Measurements from ENCODE around the gene CRYL1.

Gene CRYL1

DNA sequence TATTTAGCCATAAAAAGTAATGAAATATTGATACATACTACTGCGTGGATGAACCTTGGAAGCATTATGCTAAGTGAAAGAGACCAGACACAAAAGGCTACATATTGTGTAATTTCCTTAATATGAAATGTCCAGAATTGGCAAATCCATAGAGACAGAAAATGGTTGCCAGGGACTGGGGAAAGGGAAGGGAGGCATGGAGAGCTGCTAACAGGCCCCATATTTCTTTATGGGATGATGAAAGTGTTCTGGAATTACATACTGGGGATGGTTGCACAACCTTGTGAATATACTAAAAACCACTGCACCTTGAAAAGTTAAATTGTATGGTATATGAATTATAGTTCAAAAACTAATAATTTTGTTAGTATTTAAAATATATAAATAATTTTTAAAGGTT lies 44.9 kb upstream of the CRYL1 start:
- no peaks in the 10 kb centered on the region for H3K27me3 ChIP-seq (ENCODE audit: insufficient read depth, poor library complexity, severe bottlenecking)
- peaks cover under 1% of the 10 kb centered on the region for H3K9me3 ChIP-seq (ENCODE audit: severe bottlenecking)
- H3K4me1 ChIP-seq (ENCODE audit: insufficient read depth, poor library complexity, severe bottlenecking): no peaks in the 10 kb centered on the region
- ATAC-seq (ENCODE audit: low read depth) (no peak), DNase-seq (ENCODE audit: low spot score) (no peak)
- H3K36me3 ChIP-seq (ENCODE audit: low read depth): peaks cover 3% of the 10 kb centered on the region; the same call in 1 of the 2 replicates
- no peak overlapping the region for H3K27ac ChIP-seq (ENCODE audit: poor library complexity, severe bottlenecking)
- TF ChIP-seq, protein P1, sequence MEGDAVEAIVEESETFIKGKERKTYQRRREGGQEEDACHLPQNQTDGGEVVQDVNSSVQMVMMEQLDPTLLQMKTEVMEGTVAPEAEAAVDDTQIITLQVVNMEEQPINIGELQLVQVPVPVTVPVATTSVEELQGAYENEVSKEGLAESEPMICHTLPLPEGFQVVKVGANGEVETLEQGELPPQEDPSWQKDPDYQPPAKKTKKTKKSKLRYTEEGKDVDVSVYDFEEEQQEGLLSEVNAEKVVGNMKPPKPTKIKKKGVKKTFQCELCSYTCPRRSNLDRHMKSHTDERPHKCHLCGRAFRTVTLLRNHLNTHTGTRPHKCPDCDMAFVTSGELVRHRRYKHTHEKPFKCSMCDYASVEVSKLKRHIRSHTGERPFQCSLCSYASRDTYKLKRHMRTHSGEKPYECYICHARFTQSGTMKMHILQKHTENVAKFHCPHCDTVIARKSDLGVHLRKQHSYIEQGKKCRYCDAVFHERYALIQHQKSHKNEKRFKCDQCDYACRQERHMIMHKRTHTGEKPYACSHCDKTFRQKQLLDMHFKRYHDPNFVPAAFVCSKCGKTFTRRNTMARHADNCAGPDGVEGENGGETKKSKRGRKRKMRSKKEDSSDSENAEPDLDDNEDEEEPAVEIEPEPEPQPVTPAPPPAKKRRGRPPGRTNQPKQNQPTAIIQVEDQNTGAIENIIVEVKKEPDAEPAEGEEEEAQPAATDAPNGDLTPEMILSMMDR (IDR thresholded peaks at IDR 0.05; ENCODE audit: poor library complexity, severe bottlenecking): no peak
- H3K4me3 ChIP-seq (ENCODE audit: severe bottlenecking): no peak overlapping the region

DNA sequence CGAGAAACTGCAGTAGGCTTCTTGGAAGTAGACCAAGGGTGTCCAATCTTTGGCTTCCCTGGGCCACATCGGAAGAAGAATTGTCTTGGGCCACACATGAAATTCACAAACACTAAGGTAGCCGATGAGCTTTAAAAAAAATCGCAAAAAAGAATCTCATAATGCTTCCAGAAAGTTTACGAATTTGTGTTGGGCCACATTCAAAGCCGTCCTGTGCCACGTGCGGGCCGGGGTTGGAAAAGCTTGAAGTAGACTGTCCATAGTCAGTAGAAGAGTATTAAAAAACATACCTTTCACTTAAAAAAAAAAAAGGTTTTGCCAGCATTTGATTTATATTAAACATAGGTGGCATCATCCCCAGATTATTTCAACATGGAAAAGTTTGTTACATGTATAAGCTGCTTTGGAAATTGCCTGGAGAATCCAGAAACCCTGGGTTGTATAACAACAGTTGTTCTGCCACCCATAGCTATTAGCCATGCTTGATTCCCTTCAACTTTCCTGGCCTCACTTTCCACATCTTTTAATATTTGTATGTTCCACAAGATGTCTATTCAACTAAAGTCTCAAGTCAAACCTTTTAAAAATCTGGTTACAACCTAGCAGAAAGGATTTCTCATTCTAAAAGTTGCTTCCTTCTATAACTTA lies 42.3 kb upstream of the CRYL1 start:
- H3K27me3 ChIP-seq (ENCODE audit: insufficient read depth, poor library complexity, severe bottlenecking): no peaks in the 10 kb centered on the region
- peak overlapping the region; percentile 91 for H3K4me3 ChIP-seq (ENCODE audit: severe bottlenecking)
- ATAC-seq (ENCODE audit: low read depth) (no peak), DNase-seq (ENCODE audit: low spot score) (no peak)
- H3K36me3 ChIP-seq (ENCODE audit: low read depth): no peaks in the 10 kb centered on the region
- TF ChIP-seq, protein P1 (IDR thresholded peaks at IDR 0.05; ENCODE audit: poor library complexity, severe bottlenecking): no peak
- peaks cover 2% of the 10 kb centered on the region for H3K9me3 ChIP-seq (ENCODE audit: severe bottlenecking)
- peak overlapping the region; percentile 77 for H3K27ac ChIP-seq (ENCODE audit: poor library complexity, severe bottlenecking)
- H3K4me1 ChIP-seq (ENCODE audit: insufficient read depth, poor library complexity, severe bottlenecking): no peaks in the 10 kb centered on the region

DNA sequence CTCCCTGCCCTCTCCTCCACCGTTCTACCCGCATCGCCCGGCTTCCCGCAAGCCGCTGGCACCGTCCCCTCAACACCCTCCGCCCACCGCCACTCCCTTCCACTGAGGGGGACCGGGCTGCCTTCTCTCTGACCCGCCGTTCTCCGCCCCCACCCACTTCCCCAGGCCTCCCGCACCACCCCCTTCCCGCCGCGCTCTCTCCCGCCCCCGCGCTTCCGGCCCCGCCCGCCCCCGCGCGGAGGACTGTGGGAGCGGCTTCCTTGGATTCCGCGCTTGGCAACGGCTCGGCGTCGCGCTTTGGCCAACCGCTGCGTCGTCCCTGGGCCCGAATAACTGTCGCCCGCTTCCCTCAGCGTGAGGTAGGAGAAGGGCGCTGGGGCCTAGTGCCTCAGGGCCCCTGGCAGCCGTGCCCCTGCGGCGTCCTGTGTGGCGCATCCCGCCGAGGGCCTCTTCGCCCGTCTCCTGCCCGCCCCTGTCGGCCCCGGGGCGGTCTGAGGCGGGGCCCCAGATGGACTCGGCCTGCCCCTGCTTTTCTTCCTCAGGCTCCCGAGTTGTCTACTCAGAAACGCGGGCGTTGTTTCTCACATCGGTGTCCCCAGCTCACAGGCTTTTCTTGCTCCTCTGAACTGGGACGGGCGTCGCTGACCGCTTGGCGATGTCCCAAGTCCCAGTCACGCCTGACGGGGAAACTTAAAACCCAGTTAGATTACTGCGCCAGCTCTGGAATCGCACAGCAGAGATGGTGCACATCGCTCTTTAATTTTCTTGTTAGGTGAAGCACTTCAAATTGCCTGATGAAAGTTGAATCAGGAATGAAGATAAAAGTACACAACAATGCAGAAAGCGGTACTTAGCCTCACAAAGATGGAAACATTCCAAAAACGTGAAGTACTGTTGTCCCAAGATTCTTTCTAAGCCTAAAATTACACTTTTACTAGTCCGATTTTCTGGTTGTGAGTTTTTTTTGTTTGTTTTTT lies 41.5 kb upstream of the CRYL1 start, which contains the start of gene IFT88:
TSS of gene IFT88 (plus strand) at position 260 of the 977 bp plus-strand sequence. CDS start 7,229 bp downstream, outside the sequence.
- Histone ChIP-seq H3K4me3 (ENCODE audit: severe bottlenecking) (peak within 1 kb of the TSS; percentile 91), H3K36me3 (ENCODE audit: low read depth) (no peaks in the 10 kb centered on the region), H3K27ac (ENCODE audit: poor library complexity, severe bottlenecking) (peak within 1 kb of the TSS; percentile 77), H3K9me3 (ENCODE audit: severe bottlenecking) (peaks cover 2% of the 10 kb centered on the region), H3K4me1 (ENCODE audit: insufficient read depth, poor library complexity, severe bottlenecking) (no peaks in the 10 kb centered on the region), H3K27me3 (ENCODE audit: insufficient read depth, poor library complexity, severe bottlenecking) (no peaks in the 10 kb centered on the region)
- peak; percentile 89 for ATAC-seq (ENCODE audit: low read depth)
- peak; percentile 65 for DNase-seq (ENCODE audit: low spot score)
- TF ChIP-seq, protein P1 (IDR thresholded peaks at IDR 0.05; ENCODE audit: poor library complexity, severe bottlenecking): no peak

DNA sequence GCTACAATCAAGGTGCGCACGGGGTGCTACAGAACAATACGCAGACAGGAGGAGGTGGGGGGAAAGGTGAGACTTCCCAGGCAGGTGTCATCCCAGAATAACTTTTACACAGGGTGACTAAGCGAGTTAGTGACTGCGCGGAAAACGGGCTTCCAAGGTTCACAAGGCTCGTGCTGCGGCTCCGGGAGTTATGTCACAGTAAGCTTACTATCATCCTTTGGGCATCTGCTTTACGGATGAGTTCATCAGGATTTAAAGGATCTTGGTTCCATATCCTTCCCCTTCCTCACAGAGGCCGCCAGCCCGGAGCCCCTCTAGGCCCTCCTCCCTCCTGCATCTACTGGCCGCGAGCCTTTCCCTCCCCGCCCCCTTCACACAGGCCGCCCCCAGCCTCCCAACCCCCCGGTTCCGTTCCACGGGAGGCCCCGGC lies 40.8 kb upstream of the CRYL1 start:
- Histone ChIP-seq H3K4me1 (ENCODE audit: insufficient read depth, poor library complexity, severe bottlenecking) (no peaks in the 10 kb centered on the region), H3K4me3 (ENCODE audit: severe bottlenecking) (peak overlapping the region; percentile 91), H3K9me3 (ENCODE audit: severe bottlenecking) (peaks cover 2% of the 10 kb centered on the region), H3K27ac (ENCODE audit: poor library complexity, severe bottlenecking) (peak overlapping the region; percentile 77), H3K27me3 (ENCODE audit: insufficient read depth, poor library complexity, severe bottlenecking) (no peaks in the 10 kb centered on the region), H3K36me3 (ENCODE audit: low read depth) (no peaks in the 10 kb centered on the region)
- DNase-seq (ENCODE audit: low spot score): peak; percentile 60
- TF ChIP-seq, protein P1 (IDR thresholded peaks at IDR 0.05; ENCODE audit: poor library complexity, severe bottlenecking): no peak
- peak; percentile 60 for ATAC-seq (ENCODE audit: low read depth)

Data from RWPE2 (cell line).